SJCRH30 (cell line): ENCODE results near the gene ZBTB33. TPM values are rescaled to one million over a fixed set of nuclear protein-coding genes. Genes with fewer than 3 reads are reported as not detected.

ENCODE experiments used
- DNase-seq, 2 experiments: peaks; one replicate each; pipeline ENCODE4 v3.0.0-alpha.2; 2015 to 2020
- H3K27ac ChIP-seq: fragments of 250-450 bp; sonication (Bioruptor Pico); 2 replicates; pipeline ENCODE4 v1.5.1; 2020; ENCODE audit warnings: mild to moderate bottlenecking, moderate library complexity
- H3K27me3 ChIP-seq: fragments of 250-450 bp; sonication (Bioruptor Pico); 2 replicates; pipeline ENCODE4 v1.5.1; 2020; ENCODE audit warnings: mild to moderate bottlenecking, moderate library complexity
- H3K36me3 ChIP-seq: fragments of 250-450 bp; sonication (Bioruptor Pico); 2 replicates; pipeline ENCODE4 v1.5.1; 2020; ENCODE audit warnings: mild to moderate bottlenecking, moderate library complexity
- H3K4me1 ChIP-seq: fragments of 250-450 bp; sonication (Bioruptor Pico); 2 replicates; pipeline ENCODE4 v1.5.1; 2020; ENCODE audit warnings: mild to moderate bottlenecking, moderate library complexity
- H3K4me3 ChIP-seq: fragments of 250-450 bp; sonication (Bioruptor Pico); 2 replicates; pipeline ENCODE4 v1.5.1; 2020; ENCODE audit warnings: mild to moderate bottlenecking, moderate library complexity
- H3K9me3 ChIP-seq: fragments of 250-450 bp; sonication (Bioruptor Pico); replicated peaks from 2 replicates; pipeline ENCODE4 v1.5.1; 2020; ENCODE audit warnings: mild to moderate bottlenecking, moderate library complexity
- total RNA-seq: library from RNA; depleted of rRNA; stranded (reverse); fragments of >200 nt; shearing (Covaris generic); gene quantifications from 2 replicates; pipeline ENCODE4 v1.2.3, GENCODE V29; 2014; rRNA removed

The ZBTB33 gene, protein sequence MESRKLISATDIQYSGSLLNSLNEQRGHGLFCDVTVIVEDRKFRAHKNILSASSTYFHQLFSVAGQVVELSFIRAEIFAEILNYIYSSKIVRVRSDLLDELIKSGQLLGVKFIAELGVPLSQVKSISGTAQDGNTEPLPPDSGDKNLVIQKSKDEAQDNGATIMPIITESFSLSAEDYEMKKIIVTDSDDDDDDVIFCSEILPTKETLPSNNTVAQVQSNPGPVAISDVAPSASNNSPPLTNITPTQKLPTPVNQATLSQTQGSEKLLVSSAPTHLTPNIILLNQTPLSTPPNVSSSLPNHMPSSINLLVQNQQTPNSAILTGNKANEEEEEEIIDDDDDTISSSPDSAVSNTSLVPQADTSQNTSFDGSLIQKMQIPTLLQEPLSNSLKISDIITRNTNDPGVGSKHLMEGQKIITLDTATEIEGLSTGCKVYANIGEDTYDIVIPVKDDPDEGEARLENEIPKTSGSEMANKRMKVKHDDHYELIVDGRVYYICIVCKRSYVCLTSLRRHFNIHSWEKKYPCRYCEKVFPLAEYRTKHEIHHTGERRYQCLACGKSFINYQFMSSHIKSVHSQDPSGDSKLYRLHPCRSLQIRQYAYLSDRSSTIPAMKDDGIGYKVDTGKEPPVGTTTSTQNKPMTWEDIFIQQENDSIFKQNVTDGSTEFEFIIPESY
- total RNA-seq = 63.9 and 70.5 TPM in 2 replicates

- H3K4me1 ChIP-seq = 0 out of 2 replicates have a peak, but pooled peaks cover 4% of the 10 kb centered on the region
- H3K27me3 ChIP-seq = no peaks in the 10 kb centered on the region
- peaks cover 22% of the 10 kb centered on the region for H3K36me3 ChIP-seq
- DNase-seq = peak; percentile 98 to 99
- no peaks in the 10 kb centered on the region for H3K9me3 ChIP-seq
- H3K4me3 ChIP-seq = peak within 1 kb of the TSS; percentile 85
- H3K27ac ChIP-seq = peak within 1 kb of the TSS; percentile 81
Measured at GRCh38 chrX:120250522-120251271, at the start of gene ZBTB33. TSS of gene ZBTB33 (plus strand) at chrX:120250812. CDS start at chrX:120253416, 2,604 bp downstream.

- no peaks in the 10 kb centered on the region for H3K36me3 ChIP-seq
- H3K27ac ChIP-seq = no peak overlapping the region
- H3K4me1 ChIP-seq = no peaks in the 10 kb centered on the region; the same call in 1 of the 2 replicates
- H3K27me3 ChIP-seq = peaks cover 11% of the 10 kb centered on the region; the same call in 1 of the 2 replicates
- DNase-seq = no peak
- H3K4me3 ChIP-seq = no peak overlapping the region
- no peaks in the 10 kb centered on the region for H3K9me3 ChIP-seq
Measured at GRCh38 chrX:120200851-120201250, 49.8 kb upstream of the ZBTB33 start.

DNA sequence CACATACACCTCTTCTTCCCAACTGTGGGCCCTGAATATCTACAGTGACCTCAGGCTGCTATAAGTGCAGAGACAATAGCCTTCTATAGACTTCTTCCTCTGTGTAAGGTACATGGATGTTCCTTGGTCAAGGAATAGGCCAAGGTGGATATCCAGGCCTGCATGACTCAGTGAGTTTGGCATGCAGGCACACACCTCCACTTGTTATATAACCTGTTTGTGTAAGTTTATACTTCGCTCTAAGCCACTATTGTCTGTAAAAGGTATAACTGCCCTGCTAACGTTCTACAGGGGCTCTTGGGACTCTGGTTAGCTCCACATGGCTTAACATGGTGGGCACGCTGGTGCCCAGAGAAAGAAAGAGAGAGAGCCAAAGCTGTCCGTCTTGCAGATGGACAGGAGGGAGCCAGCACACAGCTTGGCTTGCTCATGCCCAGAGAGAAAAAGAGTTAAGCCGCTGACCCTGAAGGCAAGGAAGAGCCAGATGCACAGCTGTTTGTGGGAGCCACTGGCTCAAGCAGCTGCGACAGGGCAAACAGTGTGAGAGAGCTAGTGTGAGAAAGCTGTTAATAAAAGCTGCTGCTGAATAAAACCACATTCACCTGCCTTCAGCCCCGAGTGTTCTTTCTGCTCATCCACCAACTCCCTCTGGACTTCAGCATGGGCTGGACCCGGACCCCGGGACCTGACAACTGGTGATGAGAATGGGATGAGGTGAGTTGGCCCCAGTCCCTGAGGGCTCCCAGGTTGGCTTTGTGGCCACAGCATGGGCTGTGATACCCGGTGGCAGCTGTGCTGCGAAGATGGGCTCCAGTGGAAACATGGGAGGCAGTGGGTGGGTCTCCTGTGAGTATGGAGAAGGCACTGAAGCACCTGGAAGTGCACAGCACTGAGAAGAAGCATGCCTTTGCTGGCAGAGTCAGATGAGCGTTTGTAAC is 44.5 kb upstream of the ZBTB33 start:
- H3K4me3 ChIP-seq = no peak overlapping the region
- peak; percentile 52 to 74 for DNase-seq
- H3K4me1 ChIP-seq = peaks cover 3% of the 10 kb centered on the region; the same call in 1 of the 2 replicates
- no peaks in the 10 kb centered on the region for H3K9me3 ChIP-seq
- H3K27me3 ChIP-seq = peaks cover 2% of the 10 kb centered on the region; the same call in 1 of the 2 replicates
- no peaks in the 10 kb centered on the region for H3K36me3 ChIP-seq
- no peak overlapping the region for H3K27ac ChIP-seq

- Histone ChIP-seq H3K4me1 (peaks cover 3% of the 10 kb centered on the region; the same call in 1 of the 2 replicates), H3K27me3 (peaks cover 2% of the 10 kb centered on the region; the same call in 1 of the 2 replicates), H3K4me3 (no peak overlapping the region), H3K27ac (no peak overlapping the region), H3K36me3 (no peaks in the 10 kb centered on the region), H3K9me3 (no peaks in the 10 kb centered on the region)
- no peak for DNase-seq
Measured at GRCh38 chrX:120207009-120207605, 43.5 kb upstream of the ZBTB33 start.

DNA sequence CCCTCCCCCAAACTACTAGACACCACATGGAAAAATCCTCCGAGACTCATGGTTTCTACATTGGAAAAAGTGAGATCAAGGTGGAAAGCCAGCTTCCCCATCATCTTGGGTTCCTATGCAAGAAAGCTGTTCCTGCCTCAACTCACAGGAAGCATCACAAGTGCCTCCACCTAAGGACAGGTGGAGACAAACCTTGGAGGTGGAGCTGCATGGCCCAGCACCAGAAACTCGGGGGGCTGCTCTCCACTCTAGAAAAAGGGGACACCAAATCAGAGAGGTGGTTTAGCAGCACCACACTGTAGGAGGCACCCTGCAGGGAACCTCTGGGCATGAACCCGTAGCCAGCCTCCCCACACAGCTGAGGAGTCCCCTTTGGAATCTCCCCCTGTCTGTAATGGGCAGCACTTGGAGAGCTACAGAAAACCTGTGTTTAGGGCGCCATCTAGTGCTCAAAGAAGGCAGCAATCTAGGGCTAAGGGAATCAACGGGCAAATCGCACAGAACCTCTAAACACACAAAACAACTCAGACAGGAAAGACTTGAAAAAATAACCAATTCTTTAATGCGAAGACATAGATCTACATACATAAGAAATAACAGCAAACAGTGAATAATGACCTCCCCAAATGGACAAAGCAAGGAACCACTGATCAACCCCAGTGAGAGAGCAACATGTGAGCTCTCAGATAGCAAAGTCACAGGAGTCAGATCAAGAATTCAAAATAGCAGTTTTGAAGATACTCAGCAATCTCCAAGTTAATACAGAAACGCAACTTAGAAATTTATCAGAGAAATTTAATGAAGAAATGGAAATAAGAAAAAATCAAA is 37.0 kb upstream of the ZBTB33 start:
- peak; percentile 66 to 87 for DNase-seq
- H3K27me3 ChIP-seq = no peaks in the 10 kb centered on the region
- no peak overlapping the region for H3K27ac ChIP-seq
- no peaks in the 10 kb centered on the region for H3K4me1 ChIP-seq
- H3K4me3 ChIP-seq = no peak overlapping the region
- no peaks in the 10 kb centered on the region for H3K36me3 ChIP-seq
- no peaks in the 10 kb centered on the region for H3K9me3 ChIP-seq

DNA sequence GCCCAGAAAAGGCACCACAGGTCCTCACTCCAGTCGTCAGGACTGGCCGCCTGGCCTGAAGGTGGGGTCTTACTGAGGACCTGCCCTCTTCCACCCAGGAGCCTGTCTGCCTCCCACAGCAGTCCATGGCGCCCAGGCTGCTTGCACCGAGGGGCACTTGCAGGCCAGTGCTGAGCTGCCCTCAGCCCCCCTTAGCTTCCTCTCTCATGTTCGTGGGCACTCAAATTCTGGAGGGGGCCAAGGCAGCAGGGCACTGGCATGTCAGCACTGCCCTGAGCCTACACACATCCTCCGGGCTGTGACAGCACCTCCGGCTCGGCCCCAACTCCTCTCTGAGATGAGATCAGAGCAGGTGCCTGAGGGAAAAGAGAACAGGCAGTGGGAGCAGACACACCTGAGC is 27.2 kb upstream of the ZBTB33 start:
- no peaks in the 10 kb centered on the region for H3K9me3 ChIP-seq
- DNase-seq = no peak
- 0 out of 2 replicates have a peak, but pooled peaks cover 6% of the 10 kb centered on the region for H3K27me3 ChIP-seq
- no peak overlapping the region for H3K4me3 ChIP-seq
- H3K4me1 ChIP-seq = no peaks in the 10 kb centered on the region
- H3K27ac ChIP-seq = no peak overlapping the region
- no peaks in the 10 kb centered on the region for H3K36me3 ChIP-seq

- no peaks in the 10 kb centered on the region for H3K36me3 ChIP-seq
Measured at GRCh38 chrX:120224388-120224787, 26.2 kb upstream of the ZBTB33 start.

GRCh38 chrX:120228187-120228908 is 22.3 kb upstream of the ZBTB33 start:
- H3K4me3 ChIP-seq = no peak overlapping the region
- H3K9me3 ChIP-seq = peaks cover 6% of the 10 kb centered on the region; the same call in 1 of the 2 replicates
- H3K36me3 ChIP-seq = no peaks in the 10 kb centered on the region
- no peaks in the 10 kb centered on the region for H3K27me3 ChIP-seq
- H3K4me1 ChIP-seq = no peaks in the 10 kb centered on the region
- no peak overlapping the region for H3K27ac ChIP-seq
- DNase-seq = no peak

More at GRCh38 chrX:120224388-120224787, 26.2 kb upstream of the ZBTB33 start:
- Histone ChIP-seq H3K9me3 (no peaks in the 10 kb centered on the region), H3K27ac (no peak overlapping the region), H3K27me3 (0 out of 2 replicates have a peak, but pooled peaks cover 6% of the 10 kb centered on the region), H3K4me3 (no peak overlapping the region), H3K4me1 (no peaks in the 10 kb centered on the region)
- DNase-seq = no peak

GRCh38 chrX:120235284-120235683 is 15.3 kb upstream of the ZBTB33 start:
- Histone ChIP-seq H3K27me3 (no peaks in the 10 kb centered on the region), H3K4me3 (no peak overlapping the region), H3K36me3 (no peaks in the 10 kb centered on the region), H3K9me3 (peaks cover 6% of the 10 kb centered on the region; the same call in 1 of the 2 replicates), H3K27ac (no peak overlapping the region), H3K4me1 (no peaks in the 10 kb centered on the region)
- no peak for DNase-seq

DNA sequence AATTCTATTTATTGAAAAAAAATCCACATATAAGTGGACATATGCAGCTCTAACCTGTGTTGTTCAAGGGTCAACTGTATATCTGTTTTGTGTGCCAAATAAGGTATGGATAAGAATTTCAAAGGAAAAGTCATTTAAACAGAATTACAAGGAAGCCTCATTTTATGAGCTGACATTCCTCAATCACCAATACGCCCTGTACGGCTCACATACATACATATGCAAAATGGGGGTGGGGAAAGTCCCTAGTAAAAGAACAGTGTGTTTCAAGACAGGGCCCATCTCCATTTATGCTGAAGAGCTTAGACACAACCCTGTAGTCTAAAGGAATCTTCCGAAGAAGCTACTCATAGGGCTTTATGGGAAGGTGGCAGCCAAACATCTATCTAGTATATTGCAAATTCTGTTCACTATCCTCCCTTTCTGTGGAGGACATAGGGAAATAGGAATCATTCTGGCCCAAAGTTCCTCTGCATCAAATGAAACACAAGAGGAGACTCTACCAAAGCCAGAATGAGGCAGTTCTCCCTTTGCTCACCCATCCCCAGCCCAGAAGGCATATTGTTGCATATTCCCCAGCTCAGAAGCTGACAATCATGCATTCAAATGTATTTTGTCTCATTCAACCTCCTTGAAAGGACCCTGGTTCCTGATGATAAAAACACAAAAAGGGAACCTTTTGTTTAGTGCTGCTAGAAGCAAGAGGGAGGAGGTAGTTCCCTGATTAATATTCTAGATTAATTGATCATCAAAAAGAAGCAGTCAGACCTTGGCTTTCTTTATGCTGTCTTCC is 13.7 kb upstream of the ZBTB33 start:
- Histone ChIP-seq H3K27me3 (no peaks in the 10 kb centered on the region), H3K36me3 (no peaks in the 10 kb centered on the region), H3K4me1 (no peaks in the 10 kb centered on the region), H3K9me3 (peaks cover 2% of the 10 kb centered on the region; the same call in 1 of the 2 replicates), H3K4me3 (no peak overlapping the region), H3K27ac (no peak overlapping the region)
- DNase-seq = no peak

GRCh38 chrX:120238933-120239332 is 11.7 kb upstream of the ZBTB33 start:
- Histone ChIP-seq H3K9me3 (no peaks in the 10 kb centered on the region), H3K27me3 (no peaks in the 10 kb centered on the region), H3K27ac (no peak overlapping the region), H3K4me3 (no peak overlapping the region), H3K36me3 (no peaks in the 10 kb centered on the region), H3K4me1 (no peaks in the 10 kb centered on the region)
- DNase-seq = no peak

DNA sequence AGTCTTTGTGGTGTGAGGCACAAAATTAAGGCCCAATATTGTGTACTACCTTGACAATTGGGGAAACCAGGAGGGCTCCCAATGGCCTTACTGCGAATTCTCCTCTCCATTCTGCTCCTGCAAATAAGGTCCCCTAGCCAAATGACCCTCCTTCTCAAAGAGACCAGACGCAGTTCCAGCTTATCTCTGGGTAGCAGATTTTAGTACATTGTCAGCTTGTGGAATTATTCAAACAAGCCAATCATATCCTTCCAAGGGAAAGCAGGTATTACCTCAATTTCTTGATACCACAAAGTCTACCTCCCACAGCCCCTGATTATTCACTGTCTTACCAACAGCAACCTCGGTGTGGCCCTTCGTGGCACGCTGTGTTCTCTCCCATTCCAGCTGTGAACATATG is 7.8 kb upstream of the ZBTB33 start:
- Histone ChIP-seq H3K27me3 (0 out of 2 replicates have a peak, but pooled peaks cover 4% of the 10 kb centered on the region), H3K9me3 (no peaks in the 10 kb centered on the region), H3K36me3 (no peaks in the 10 kb centered on the region), H3K27ac (no peak overlapping the region), H3K4me1 (no peaks in the 10 kb centered on the region), H3K4me3 (no peak overlapping the region)
- DNase-seq = no peak
